DOHH2 (cell line): Measurements from ENCODE around the gene RHEX.

Source experiments
- CTCF ChIP-seq: fragments of 200-600 bp; sonication (generic); IDR thresholded peaks from one replicate; pipeline ENCODE4 v1.5.1; 2014; ENCODE audit warnings: antibody characterized with exemption, mild to moderate bottlenecking, low read depth, low read length; ENCODE audit not compliant: poor library complexity, severe bottlenecking
- EZH2phosphoT487 ChIP-seq: fragments of 200-600 bp; sonication (generic); IDR thresholded peaks from 2 replicates; pipeline ENCODE4 v1.6.1; 2017; ENCODE audit warnings: borderline replicate concordance, mild to moderate bottlenecking, antibody characterized with exemption, low read length, moderate library complexity, mixed read lengths

- TF ChIP-seq CTCF (no peak), EZH2phosphoT487 (no peak)
Measured at GRCh38 chr1:206122686-206123085, 69.7 kb downstream of the RHEX start.
